Stimulated activated CD8-positive, alpha-beta memory T cell treated with anti-CD3 and anti-CD28 coated beads, Interleukin-15, amount 100 ng/mL, for 48 hours (primary cell): ENCODE measurements around the gene PON3.
A peak's percentile ranks its signal among the peaks of the same experiment; 100 is the strongest.

Experiments
- DNase-seq, 2 donors: peaks; one replicate each; pipeline ENCODE4 v3.0.0-alpha.2; 2020; ENCODE audit warnings: low read depth in 2 of 2

PON3 gene

GRCh38 chr7:95396136-95397032 is at the start of gene PON3:
PON3 (minus strand) TSS chr7:95396375; CDS start chr7:95396350, 25 bp downstream.
- peak in 1 of 2 donors; percentile 4 for DNase-seq

DNA sequence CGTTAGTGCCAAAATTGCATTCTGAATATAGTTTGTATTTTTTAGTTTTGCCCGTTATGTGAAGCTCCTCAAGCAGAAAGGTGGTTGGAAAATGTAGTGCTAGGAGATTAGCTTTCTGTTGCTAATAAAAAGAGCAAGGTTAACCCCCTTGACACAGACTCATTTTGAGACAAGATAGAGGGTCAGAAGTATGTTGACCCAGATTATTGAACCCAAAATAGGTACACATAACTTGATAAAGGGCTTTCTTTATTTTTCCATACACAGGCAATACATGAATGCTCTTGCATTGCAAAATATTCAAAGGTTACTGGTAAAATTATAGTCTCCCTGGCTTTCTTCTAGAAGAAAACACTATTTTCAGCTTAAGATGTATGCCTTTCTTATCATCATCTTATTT is 48.6 kb upstream of the PON3 start:
- no peak for DNase-seq

GRCh38 chr7:95441042-95441823 is 45.1 kb upstream of the PON3 start:
- DNase-seq = no peak

- DNase-seq = no peak
These were observed 44.3 kb upstream of the PON3 start for GRCh38 chr7:95440394-95441038.

DNA sequence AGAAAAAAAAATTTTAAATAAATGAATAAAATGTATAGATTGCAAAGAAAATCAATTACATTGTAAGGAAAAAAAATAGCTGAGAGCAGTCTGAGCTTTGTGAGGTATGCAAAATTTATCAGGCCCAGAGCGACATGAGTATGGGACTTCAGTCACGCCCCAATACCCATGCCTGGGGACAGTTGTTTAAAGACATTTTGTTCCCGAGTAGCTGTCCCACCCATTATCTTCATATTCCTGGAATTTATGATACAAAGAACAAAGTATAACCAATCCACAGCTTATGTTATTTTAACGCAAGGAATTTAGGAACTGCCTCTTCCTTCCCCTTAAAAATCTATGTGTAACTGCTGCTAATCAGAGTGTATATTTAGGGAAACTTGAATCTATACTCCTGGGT is 40.2 kb upstream of the PON3 start:
- DNase-seq = no peak

- no peak for DNase-seq
These were observed 39.2 kb upstream of the PON3 start for GRCh38 chr7:95435422-95435780.

DNA sequence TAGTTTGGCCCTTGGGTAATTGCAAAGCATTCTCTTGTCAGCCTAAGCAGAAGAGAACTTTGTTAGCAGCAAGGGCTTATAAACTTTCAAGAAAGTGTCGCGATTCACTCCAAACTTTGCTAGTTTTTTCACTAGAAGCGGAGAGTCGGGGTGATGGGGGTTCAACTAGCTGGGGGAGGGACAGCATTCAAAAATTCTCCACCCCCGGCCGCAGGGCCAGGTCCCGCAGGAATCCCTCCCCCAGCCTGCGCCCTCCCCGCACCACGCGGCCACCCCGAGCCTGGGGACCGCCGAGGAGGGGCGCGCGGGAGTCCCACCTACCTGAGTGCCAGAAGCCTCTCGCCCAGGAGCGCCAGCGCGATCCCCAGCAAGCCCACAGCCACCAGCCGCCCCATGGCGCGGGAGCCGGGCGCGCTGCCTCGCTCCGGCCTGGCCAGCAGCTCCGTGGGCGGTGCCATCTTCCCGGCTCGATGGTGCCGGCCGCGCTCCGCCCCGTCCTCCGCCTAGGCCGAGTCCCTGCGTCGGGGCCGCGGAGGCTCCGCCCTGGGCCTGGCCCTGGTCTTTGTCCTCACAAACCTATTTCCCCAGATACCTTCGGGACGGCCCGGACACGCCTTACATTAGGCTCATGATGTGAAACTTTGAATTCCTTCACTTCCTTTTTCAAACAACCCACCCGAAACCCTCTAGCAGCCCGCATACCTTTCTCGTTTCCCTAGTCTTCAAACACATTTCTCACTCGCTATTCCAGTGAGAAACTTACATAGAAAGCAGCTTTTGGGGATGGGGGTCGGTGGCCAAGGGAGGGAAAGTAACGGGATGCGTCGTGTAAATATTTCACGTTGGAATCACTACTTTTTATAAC is 38.6 kb upstream of the PON3 start, which contains the start of gene PON2:
PON2 (minus strand) TSS at position 472 of the 865 bp plus-strand sequence; CDS start at position 395, 77 bp downstream.
- peak; percentile 20 to 27 for DNase-seq

DNA sequence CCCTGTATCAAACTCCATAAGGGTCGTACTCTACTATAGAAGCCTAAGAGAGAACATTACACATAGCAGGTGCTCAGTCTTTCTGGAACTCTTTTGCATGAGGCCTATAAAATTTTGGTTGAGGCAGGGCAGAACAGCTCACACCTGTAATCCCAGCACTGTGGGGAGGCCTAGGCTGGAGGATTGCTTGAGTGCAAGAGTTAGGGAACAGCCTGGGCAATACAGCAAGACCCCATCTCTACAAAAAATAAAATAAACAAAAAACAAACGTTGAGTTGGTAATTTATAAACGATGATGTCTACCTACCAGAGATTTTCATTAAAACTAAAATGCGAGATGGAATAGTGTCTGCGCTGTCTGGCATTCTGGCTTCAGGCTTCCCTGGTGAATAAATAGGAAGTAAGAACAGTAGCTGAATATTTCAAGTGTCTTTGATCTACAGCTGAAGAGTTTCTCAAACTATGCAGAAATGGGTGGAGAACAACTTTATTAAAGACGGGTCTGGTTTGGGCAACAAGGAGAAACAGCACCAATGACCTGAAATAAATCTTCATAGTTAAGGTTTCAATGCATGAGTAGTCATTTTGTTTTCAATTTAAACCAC is 37.9 kb upstream of the PON3 start:
- no peak for DNase-seq

DNA sequence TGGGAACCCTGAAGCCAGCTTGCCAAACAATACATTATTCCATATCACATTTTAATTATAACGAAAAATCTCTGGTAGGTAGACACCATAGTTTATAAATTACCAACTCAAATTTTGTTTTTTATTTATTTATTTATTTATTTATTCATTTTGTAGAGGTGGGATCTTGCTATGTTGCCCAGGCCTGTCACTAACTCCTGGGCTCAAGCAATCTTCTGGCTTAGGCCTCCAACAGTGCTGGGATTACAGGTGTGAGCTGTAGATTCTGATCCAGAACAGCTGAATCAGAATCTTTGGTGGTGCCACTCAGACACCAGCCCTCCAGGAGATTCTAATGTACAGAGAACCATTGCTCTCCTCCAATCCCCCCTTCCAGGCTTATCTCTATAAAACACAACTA is 37.0 kb upstream of the PON3 start:
- DNase-seq = no peak

- no peak for DNase-seq
These were observed 36.4 kb upstream of the PON3 start for GRCh38 chr7:95432606-95433005.

GRCh38 chr7:95430864-95431263 is 34.7 kb upstream of the PON3 start:
- no peak for DNase-seq

GRCh38 chr7:95429241-95429990 is 33.2 kb upstream of the PON3 start:
- DNase-seq = no peak

- no peak for DNase-seq
These were observed 31.8 kb upstream of the PON3 start for GRCh38 chr7:95427914-95428516.

DNA sequence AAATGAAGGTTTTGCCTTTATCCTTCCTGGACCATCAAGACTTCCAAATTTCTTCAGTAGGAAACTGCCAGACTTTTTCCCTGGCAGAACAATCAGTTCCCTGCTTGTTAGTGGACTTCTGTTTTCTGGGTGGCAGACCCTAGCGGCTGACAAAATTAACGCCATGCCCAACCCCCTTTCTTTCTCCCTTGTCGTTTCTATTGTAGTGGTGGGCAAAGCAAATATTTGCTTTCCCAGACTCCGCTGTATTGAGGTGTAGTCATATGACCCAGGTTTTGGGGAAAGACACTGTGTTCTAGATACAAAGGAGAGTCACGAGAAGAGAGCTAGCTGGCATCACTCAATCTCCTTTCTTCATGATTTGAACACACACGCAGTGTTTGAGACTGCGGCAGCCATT is 31.0 kb upstream of the PON3 start:
- no peak for DNase-seq

DNA sequence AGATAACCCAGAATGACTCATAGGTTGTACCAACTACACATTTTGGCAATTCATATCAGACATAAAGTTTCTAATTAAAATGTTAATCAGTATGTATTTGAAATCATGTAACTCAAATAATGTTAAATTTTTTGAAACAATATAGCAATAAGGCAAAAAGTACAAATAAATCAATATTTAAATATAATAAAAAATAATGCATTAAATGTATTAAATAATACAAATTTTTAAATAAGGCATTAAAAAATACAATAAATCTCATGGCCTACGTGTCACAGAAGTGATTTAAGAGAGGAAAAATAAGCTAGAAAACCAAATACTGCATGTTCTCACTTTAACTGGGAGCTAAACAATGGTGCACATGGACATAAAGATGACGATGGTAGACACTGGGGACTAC is 29.5 kb upstream of the PON3 start:
- DNase-seq = no peak

GRCh38 chr7:95424716-95425115 is 28.5 kb upstream of the PON3 start:
- no peak for DNase-seq

DNA sequence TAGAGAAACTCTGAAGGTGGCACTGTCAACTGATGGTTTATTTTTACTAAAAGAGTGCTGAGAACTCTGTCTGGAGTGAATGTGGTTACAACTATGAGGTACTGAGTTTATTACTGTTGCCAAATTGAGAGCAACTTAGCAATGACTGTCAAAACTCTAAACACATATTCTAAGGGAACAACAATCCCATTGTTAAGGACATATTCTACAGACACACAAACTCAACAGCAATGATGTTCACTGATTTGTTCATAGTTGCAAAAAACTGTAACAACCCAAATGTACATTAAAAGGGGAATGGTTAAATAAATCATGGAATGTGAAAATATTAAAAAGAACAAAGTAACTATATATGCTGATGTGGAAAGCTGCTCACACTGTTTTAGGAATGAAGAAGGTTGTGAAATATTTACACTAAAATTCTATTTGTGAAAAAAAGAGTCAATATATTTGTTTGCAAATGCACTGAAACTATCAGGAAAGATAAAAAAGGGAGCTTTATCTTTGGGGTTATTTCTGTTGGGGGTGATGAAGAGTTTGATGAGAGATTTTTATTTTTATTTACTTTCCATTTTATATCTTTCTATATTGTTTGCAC is 25.8 kb upstream of the PON3 start:
- DNase-seq = no peak

DNA sequence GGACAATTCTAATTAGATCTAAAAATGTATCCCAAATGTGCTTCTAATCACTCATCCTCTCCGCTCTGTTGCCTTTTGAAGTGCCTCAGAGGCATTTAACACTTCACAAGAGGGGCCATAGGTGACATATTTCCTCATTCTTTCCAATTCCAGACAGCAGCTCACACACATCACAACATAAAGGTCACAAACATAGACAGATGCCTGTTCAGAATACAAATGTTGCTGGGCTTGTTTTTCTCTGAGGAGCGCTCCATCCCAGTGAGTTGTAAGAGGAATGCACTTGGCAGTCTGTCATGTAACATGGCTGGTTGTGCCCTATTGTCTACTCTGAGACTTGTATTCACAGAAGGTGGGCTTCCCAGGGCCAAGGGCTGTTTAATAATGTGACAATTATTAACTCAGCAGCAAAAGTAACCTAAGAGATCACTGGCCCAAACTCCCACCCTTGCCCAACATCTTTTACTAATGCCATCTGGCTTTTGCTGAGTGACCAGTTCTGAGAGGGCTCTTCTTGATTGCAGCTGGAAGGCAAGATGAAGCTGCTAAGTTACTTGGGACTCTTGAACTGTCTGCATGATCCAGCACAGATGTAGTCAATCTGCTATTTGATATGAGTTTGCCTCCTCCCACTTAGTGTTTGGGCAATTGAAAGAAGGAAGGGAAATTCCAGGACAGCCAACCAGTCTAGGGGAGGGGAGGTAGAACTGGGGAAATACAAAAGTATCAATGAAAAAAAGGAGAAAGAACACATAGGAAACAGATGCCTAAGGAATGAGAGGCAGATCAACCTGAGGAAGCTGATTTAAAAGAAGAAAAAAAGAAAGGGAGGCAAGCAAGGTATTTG is 25.0 kb upstream of the PON3 start:
- no peak for DNase-seq
